Vagina (tissue), 2 donors: ENCODE data around the gene TK2. TPM values are rescaled to one million over a fixed set of nuclear protein-coding genes. Genes with fewer than 3 reads are reported as not detected.

Experiments used
- DNase-seq, 2 donors: peaks; one replicate each; pipeline ENCODE4 v3.0.0-alpha.2; 2017; ENCODE audit errors: extremely low spot score in 2 of 2
- H3K27ac ChIP-seq: fragments of 200-600 bp; sonication (generic); one replicate; pipeline ENCODE4 v1.5.1; 2019
- H3K27me3 ChIP-seq: fragments of 200-600 bp; sonication (generic); one replicate; pipeline ENCODE4 v1.5.1; 2019
- H3K36me3 ChIP-seq, 2 donors: fragments of 200-600 bp; sonication (generic); one replicate each; pipeline ENCODE4 v1.5.1; 2017 to 2019
- H3K4me1 ChIP-seq: fragments of 200-600 bp; sonication (generic); one replicate; pipeline ENCODE4 v1.5.1; 2019
- H3K4me3 ChIP-seq, 2 donors: fragments of 200-600 bp; sonication (generic); 1 replicate in 1 of 2; 2 replicates in 1 of 2; pipeline ENCODE4 v1.5.1; 2016 to 2019
- H3K9me3 ChIP-seq: fragments of 200-600 bp; sonication (generic); one replicate; pipeline ENCODE4 v1.5.1; 2019
- POLR2A ChIP-seq, 2 donors: fragments of 450-650 bp; IDR thresholded peaks; one replicate each; pipeline ENCODE4 v1.6.1; 2017; ENCODE audit warnings: antibody characterized with exemption in 2 of 2, mild to moderate bottlenecking in 2 of 2, moderate library complexity in 2 of 2
- POLR2AphosphoS5 ChIP-seq, 2 donors: sonication (generic); formaldehyde crosslinking; IDR thresholded peaks; one replicate each; pipeline ENCODE4 v1.9.0; 2017; ENCODE audit warnings: antibody characterized with exemption in 2 of 2, mild to moderate bottlenecking in 2 of 2, low read depth in 1 of 2; ENCODE audit not compliant: insufficient read depth in 1 of 2
- intact Hi-C: fragments of 100-400 bp; cut with DNase I; formaldehyde crosslinking; loops from one replicate; pipeline ENCODE4 v1.15.1; 2023
- total RNA-seq: library from RNA; depleted of rRNA; stranded (reverse); fragments of >200 nt; gene quantifications from one replicate; pipeline ENCODE4 v1.2.3, GENCODE V29; 2016
- TF ChIP-seq, protein P1 (sequence below), 3 experiments: fragments of 450-650 bp in 2 of 3; fragments of 200-600 bp in 1 of 3; sonication (generic) in 1 of 3; IDR thresholded peaks; one replicate each; pipeline ENCODE4 v1.5.1; 2017 to 2019; ENCODE audit warnings: antibody characterized with exemption in 3 of 3, mild to moderate bottlenecking in 2 of 3, moderate library complexity in 2 of 3

TK2 gene
- total RNA-seq, 1 donor from 2014 or later: 43.2 TPM

DNA sequence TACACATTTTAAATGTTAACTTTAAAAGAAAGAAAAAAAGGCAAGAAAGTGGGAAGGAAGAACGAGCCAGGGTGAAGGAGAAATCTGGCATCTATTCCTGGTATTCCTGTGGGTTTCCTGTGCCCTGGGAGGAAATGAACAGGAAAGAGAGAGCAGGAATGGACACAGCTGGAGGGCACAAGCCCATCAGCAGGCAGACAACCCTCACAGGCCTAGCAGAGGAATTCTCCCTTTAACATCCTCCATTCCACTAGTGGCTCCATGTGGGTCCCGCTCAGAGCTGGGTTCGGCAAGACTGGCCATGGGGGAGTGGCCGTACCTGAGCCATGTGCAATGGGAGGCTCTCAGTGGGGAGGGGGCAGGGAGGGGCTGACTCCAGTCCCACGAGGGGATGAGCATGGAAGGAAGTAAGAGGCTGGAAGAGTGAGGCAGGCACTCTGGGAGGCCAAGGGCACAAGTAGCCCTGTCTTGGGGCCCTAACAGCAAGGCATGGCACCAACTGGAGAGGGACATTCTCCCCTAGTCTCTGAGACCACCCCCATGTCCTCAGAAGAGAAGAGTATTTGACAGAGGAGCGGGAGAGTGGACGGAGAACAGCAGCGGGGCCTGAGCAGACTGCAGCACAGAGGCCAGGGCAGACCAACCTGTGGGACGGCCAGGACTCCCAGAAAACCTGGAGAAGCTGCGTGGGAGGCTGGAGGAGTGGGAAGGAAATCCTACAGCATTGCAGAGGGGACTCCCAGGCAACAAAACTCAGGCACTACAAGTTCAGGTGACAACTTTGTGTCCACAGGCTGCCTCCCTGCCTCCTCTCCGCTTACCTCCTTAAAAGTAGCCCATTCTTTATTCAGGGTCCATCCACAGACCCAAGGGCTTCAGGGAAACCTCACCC is 30.2 kb downstream of the TK2 start:
- intact Hi-C loops: loop anchor here (10.0 kb wide), 1 partner anchor 85 kb away; the partner anchor contains the start of gene CMTM3
- Histone ChIP-seq H3K4me1 (peaks cover 59% of the 10 kb centered on the region), H3K27ac (peak overlapping the region; percentile 33), H3K9me3 (no peaks in the 10 kb centered on the region), H3K27me3 (no peaks in the 10 kb centered on the region), H3K36me3 (no peaks in the 10 kb centered on the region), H3K4me3 (no peak overlapping the region)
- no peak for DNase-seq
- TF ChIP-seq, protein P1, sequence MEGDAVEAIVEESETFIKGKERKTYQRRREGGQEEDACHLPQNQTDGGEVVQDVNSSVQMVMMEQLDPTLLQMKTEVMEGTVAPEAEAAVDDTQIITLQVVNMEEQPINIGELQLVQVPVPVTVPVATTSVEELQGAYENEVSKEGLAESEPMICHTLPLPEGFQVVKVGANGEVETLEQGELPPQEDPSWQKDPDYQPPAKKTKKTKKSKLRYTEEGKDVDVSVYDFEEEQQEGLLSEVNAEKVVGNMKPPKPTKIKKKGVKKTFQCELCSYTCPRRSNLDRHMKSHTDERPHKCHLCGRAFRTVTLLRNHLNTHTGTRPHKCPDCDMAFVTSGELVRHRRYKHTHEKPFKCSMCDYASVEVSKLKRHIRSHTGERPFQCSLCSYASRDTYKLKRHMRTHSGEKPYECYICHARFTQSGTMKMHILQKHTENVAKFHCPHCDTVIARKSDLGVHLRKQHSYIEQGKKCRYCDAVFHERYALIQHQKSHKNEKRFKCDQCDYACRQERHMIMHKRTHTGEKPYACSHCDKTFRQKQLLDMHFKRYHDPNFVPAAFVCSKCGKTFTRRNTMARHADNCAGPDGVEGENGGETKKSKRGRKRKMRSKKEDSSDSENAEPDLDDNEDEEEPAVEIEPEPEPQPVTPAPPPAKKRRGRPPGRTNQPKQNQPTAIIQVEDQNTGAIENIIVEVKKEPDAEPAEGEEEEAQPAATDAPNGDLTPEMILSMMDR (IDR thresholded peaks at IDR 0.05): no peak
- TF ChIP-seq POLR2A (IDR thresholded peaks at IDR 0.05): no peak
- no peak for TF ChIP-seq POLR2AphosphoS5 (IDR thresholded peaks at IDR 0.05; ENCODE audit: insufficient read depth in 1 of 2, low read depth in 1 of 2)

DNA sequence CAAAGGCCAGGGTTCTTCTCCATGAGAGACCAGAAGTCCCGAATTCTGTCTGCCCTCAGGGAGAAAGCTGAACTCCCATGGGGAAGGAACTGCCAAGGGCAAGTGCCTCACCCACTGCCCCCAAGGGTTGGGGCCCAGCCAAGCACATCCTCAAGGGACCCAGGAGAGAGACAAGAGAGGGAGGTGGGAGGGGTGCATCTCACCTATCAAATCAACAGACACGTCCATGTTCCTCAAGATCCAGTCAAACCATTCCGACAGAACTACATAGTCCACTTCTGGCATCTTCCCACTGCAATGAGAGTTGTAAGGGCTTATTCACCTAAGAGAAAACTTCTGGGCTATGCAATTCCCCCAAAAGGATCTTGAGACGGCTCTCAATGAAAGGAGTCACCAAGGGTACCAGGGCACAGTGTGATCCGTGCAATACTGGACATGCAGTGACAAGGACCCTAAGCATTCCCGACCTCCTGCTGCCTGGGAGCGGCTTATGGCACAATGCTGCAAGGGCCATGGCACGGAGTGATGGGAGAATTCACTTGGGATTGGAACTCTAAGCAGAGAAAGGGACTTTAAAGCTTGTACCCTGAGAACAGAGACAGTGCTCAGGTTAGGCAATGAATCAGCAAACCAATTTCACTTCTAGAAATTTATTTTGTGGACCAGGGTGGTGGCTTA is 32.2 kb downstream of the TK2 start:
- Histone ChIP-seq H3K27ac (peak overlapping the region; percentile 94), H3K4me1 (peaks cover 59% of the 10 kb centered on the region), H3K27me3 (no peaks in the 10 kb centered on the region), H3K36me3 (no peaks in the 10 kb centered on the region), H3K4me3 (peak overlapping the region in 1 of 2 donors; percentile 16), H3K9me3 (no peaks in the 10 kb centered on the region)
- TF ChIP-seq POLR2A (IDR thresholded peaks at IDR 0.05): no peak
- TF ChIP-seq, protein P1 (IDR thresholded peaks at IDR 0.05): no peak
- TF ChIP-seq POLR2AphosphoS5 (IDR thresholded peaks at IDR 0.05; ENCODE audit: insufficient read depth in 1 of 2, low read depth in 1 of 2): no peak
- intact Hi-C loops: no loop called here
- DNase-seq: no peak

DNA sequence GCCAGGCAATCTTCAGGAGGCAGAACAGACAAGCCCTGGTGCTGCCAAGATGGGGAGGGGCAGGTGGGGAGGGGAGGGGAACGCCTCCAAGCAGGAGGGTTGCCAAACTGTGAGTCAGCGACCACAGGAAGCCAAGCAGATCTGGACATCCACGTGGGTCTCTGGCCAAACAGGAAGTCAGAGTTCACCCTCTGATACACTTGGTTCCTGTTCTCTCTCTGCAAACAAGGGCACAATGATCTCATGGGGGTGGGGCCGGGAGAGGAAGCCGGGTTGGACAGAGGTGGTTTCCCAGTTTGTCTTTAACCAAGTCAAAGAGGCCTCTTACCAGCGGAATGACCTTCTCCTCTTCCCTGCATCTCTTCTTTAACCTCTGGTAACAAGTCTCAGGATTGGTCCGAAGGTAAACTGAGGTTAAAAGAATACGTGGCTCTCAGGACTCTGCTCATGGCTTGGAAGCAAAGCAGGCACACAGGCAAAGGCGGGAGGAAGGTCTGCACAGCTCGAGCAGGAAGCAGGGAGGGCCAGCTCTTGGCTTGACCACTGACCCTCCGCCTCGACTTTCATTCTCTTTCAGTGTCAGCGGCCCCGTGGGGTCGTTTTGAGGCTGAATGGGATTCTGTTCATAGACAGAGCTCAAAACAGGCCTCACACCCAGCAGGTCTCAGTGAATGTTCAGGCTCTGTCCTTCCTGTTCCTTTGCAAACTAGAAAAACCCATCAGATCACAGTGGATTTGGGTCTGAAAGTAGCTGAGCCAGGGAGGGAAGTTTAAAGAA is 32.9 kb downstream of the TK2 start:
- no peaks in the 10 kb centered on the region for H3K36me3 ChIP-seq
- H3K9me3 ChIP-seq: no peaks in the 10 kb centered on the region
- H3K27ac ChIP-seq: peak overlapping the region; percentile 94
- H3K4me1 ChIP-seq: peaks cover 59% of the 10 kb centered on the region
- peak in 1 of 2 donors; percentile 99 for DNase-seq
- intact Hi-C loops: no loop called here
- peak overlapping the region in 1 of 2 donors; percentile 16 for H3K4me3 ChIP-seq
- TF ChIP-seq POLR2AphosphoS5 (IDR thresholded peaks at IDR 0.05; ENCODE audit: insufficient read depth in 1 of 2, low read depth in 1 of 2): peak; percentile 85 to 96
- TF ChIP-seq, protein P1 (IDR thresholded peaks at IDR 0.05): no peak
- H3K27me3 ChIP-seq: no peaks in the 10 kb centered on the region

DNA sequence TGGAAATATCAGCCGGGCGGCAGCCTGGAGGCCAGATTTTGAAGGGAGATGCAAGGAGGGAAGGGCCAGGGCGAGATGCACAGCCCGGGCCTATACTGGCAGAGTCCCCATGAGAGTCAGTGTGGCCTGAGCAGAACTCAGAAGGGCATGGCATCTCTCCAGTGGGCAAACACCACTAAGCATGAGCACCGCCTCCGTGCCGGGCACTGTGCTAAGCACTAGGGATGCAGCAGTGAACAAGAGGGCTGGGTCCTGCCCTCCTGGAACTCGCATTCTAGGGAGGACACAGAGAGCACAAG is 33.5 kb downstream of the TK2 start:
- Histone ChIP-seq H3K36me3 (no peaks in the 10 kb centered on the region), H3K4me1 (peaks cover 59% of the 10 kb centered on the region), H3K27me3 (no peaks in the 10 kb centered on the region), H3K27ac (peak overlapping the region; percentile 94), H3K4me3 (no peak overlapping the region), H3K9me3 (no peaks in the 10 kb centered on the region)
- no peak for TF ChIP-seq POLR2A (IDR thresholded peaks at IDR 0.05)
- no peak for DNase-seq
- intact Hi-C loops: no loop called here
